BLaER1 (cell line): ENCODE measurements around the gene PRSS56.
"Not testable (repeated sequence)": the region's sequence is repeated elsewhere in the genome, so short reads cannot be mapped to it uniquely, and the experiment has no call there.

Source experiments
- H3K27ac ChIP-seq: shearing (Covaris generic); formaldehyde crosslinking; 2 replicates; pipeline ENCODE4 v1.8.1; 2022
- H3K27me3 ChIP-seq: shearing (Covaris generic); formaldehyde crosslinking; 2 replicates; pipeline ENCODE4 v1.8.1; 2022
- H3K36me3 ChIP-seq: shearing (Covaris generic); formaldehyde crosslinking; 2 replicates; pipeline ENCODE4 v1.8.1; 2022
- H3K4me1 ChIP-seq: shearing (Covaris generic); formaldehyde crosslinking; 2 replicates; pipeline ENCODE4 v1.8.1; 2022
- H3K4me2 ChIP-seq: shearing (Covaris generic); formaldehyde crosslinking; 2 replicates; pipeline ENCODE4 v1.8.1; 2022
- H3K4me3 ChIP-seq: shearing (Covaris generic); formaldehyde crosslinking; 2 replicates; pipeline ENCODE4 v1.8.1; 2022
- H3K9ac ChIP-seq: shearing (Covaris generic); formaldehyde crosslinking; 2 replicates; pipeline ENCODE4 v1.8.1; 2022
- H3K9me3 ChIP-seq: shearing (Covaris generic); formaldehyde crosslinking; 2 replicates; pipeline ENCODE4 v1.8.1; 2022
- H4K20me1 ChIP-seq: shearing (Covaris generic); formaldehyde crosslinking; 2 replicates; pipeline ENCODE4 v1.8.1; 2022
- Cebpa-rat ChIP-seq: shearing (Covaris generic); IDR thresholded peaks from 2 replicates; pipeline ENCODE4 v1.8.1; 2022

The PRSS56 gene

GRCh38 chr2:232569541-232569940 lies 49.4 kb downstream of the PRSS56 start:
- Histone ChIP-seq H3K9me3 (no peaks in the 10 kb centered on the region), H3K27ac (no peak overlapping the region), H3K9ac (no peak overlapping the region), H4K20me1 (no peaks in the 10 kb centered on the region), H3K27me3 (no peaks in the 10 kb centered on the region), H3K36me3 (peaks cover 100% of the 10 kb centered on the region), H3K4me2 (no peak overlapping the region), H3K4me3 (no peak overlapping the region), H3K4me1 (no peaks in the 10 kb centered on the region)
- no peak for TF ChIP-seq Cebpa-rat

GRCh38 chr2:232570481-232570880 lies 50.3 kb downstream of the PRSS56 start:
- not testable (repeated sequence) for H3K4me2 ChIP-seq, H3K4me3 ChIP-seq, H3K9ac ChIP-seq, H3K27ac ChIP-seq, H4K20me1 ChIP-seq, H3K9me3 ChIP-seq, H3K4me1 ChIP-seq, H3K27me3 ChIP-seq
- H3K36me3 ChIP-seq = peaks cover 99% of the 10 kb centered on the region

- no peak overlapping the region for H3K4me2 ChIP-seq
- TF ChIP-seq Cebpa-rat = no peak
- no peak overlapping the region for H3K4me3 ChIP-seq
- no peaks in the 10 kb centered on the region for H3K27me3 ChIP-seq
- peaks cover 3% of the 10 kb centered on the region; the same call in 1 of the 2 replicates for H3K4me1 ChIP-seq
- H3K27ac ChIP-seq = no peak overlapping the region
- no peaks in the 10 kb centered on the region for H3K9me3 ChIP-seq
- no peaks in the 10 kb centered on the region for H4K20me1 ChIP-seq
- peaks cover 93% of the 10 kb centered on the region for H3K36me3 ChIP-seq
- no peak overlapping the region for H3K9ac ChIP-seq
Measured at GRCh38 chr2:232571026-232571474, 50.9 kb downstream of the PRSS56 start.

- no peak for TF ChIP-seq Cebpa-rat
- no peak overlapping the region for H3K27ac ChIP-seq
- no peak overlapping the region for H3K4me2 ChIP-seq
- H4K20me1 ChIP-seq = no peaks in the 10 kb centered on the region
- H3K27me3 ChIP-seq = no peaks in the 10 kb centered on the region
- no peak overlapping the region for H3K4me3 ChIP-seq
- peaks cover 77% of the 10 kb centered on the region for H3K36me3 ChIP-seq
- H3K9me3 ChIP-seq = no peaks in the 10 kb centered on the region
- H3K4me1 ChIP-seq = peaks cover 7% of the 10 kb centered on the region; the same call in 1 of the 2 replicates
- no peak overlapping the region for H3K9ac ChIP-seq
Measured at GRCh38 chr2:232573042-232573441, 52.9 kb downstream of the PRSS56 start.

GRCh38 chr2:232573771-232574435 lies 53.7 kb downstream of the PRSS56 start:
- no peak for TF ChIP-seq Cebpa-rat
- no peak overlapping the region for H3K4me3 ChIP-seq
- peaks cover 69% of the 10 kb centered on the region for H3K36me3 ChIP-seq
- peaks cover 7% of the 10 kb centered on the region; the same call in 1 of the 2 replicates for H3K4me1 ChIP-seq
- H3K9me3 ChIP-seq = no peaks in the 10 kb centered on the region
- no peaks in the 10 kb centered on the region for H4K20me1 ChIP-seq
- no peaks in the 10 kb centered on the region for H3K27me3 ChIP-seq
- no peak overlapping the region for H3K4me2 ChIP-seq
- no peak overlapping the region for H3K9ac ChIP-seq
- H3K27ac ChIP-seq = no peak overlapping the region

- H3K4me1 ChIP-seq = peaks cover 7% of the 10 kb centered on the region; the same call in 1 of the 2 replicates
- H3K4me3 ChIP-seq = no peak overlapping the region
- peaks cover 63% of the 10 kb centered on the region for H3K36me3 ChIP-seq
- no peak for TF ChIP-seq Cebpa-rat
- no peak overlapping the region for H3K9ac ChIP-seq
- H3K27me3 ChIP-seq = no peaks in the 10 kb centered on the region
- H3K27ac ChIP-seq = no peak overlapping the region
- no peaks in the 10 kb centered on the region for H3K9me3 ChIP-seq
- no peaks in the 10 kb centered on the region for H4K20me1 ChIP-seq
- H3K4me2 ChIP-seq = no peak overlapping the region
Measured at GRCh38 chr2:232574674-232575403, 54.7 kb downstream of the PRSS56 start.
